GM20000 (cell line): ENCODE data around the gene RTRAF.
A peak's percentile ranks its signal among the peaks of the same experiment; 100 is the strongest.

ENCODE experiments used
- DNase-seq: peaks from one replicate; pipeline ENCODE4 v3.0.0; 2012; ENCODE audit warnings: low spot score
- TF ChIP-seq, protein P1 (sequence below): IDR thresholded peaks from 2 replicates; pipeline ENCODE4 v1.5.1; 2012; ENCODE audit warnings: mild to moderate bottlenecking, control low read depth; ENCODE audit errors: extremely low read depth, missing control alignments

The RTRAF gene

DNA sequence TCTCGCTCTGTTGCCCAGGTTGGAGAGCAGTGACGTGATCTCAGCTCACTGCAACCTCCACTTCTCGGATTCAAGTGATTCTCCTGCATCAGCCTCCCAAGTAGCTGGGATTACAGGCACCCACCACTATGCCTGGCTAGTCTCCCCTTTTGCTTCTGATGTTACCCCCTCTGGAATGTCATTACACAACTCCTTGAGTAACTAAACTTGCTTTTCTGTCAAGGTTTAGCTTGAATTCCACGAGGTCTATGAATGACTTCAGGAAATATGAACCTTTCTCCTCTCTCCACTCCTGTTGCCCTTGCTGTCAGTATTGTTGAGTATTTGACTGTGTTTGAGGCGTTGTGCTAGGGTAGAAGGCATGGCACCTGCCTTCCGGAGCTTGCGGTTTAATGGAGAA, 16.8 kb upstream of the RTRAF start:
- TF ChIP-seq, protein P1, sequence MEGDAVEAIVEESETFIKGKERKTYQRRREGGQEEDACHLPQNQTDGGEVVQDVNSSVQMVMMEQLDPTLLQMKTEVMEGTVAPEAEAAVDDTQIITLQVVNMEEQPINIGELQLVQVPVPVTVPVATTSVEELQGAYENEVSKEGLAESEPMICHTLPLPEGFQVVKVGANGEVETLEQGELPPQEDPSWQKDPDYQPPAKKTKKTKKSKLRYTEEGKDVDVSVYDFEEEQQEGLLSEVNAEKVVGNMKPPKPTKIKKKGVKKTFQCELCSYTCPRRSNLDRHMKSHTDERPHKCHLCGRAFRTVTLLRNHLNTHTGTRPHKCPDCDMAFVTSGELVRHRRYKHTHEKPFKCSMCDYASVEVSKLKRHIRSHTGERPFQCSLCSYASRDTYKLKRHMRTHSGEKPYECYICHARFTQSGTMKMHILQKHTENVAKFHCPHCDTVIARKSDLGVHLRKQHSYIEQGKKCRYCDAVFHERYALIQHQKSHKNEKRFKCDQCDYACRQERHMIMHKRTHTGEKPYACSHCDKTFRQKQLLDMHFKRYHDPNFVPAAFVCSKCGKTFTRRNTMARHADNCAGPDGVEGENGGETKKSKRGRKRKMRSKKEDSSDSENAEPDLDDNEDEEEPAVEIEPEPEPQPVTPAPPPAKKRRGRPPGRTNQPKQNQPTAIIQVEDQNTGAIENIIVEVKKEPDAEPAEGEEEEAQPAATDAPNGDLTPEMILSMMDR, result no peak
- no peak for DNase-seq

DNA sequence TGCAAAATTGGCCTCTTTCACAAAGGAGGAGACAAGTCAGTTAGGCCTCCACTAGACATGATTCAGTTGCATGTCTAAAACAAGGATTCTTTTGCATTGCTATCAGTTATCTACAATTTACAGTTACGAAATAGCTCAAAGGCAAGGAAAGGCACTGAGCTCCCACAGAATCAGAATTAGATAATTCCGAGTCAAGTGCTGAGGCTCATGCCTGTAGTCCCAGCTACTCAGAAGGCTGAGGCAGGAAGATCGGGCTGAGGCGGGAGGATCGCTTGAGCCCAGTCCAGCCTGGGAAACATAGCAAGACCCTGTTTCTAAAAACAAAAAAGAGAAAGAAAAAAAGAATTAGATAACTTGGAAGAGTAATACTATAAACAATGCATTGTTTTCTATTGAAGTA, 12.3 kb upstream of the RTRAF start:
- DNase-seq, result no peak
- TF ChIP-seq, protein P1, result no peak

DNA sequence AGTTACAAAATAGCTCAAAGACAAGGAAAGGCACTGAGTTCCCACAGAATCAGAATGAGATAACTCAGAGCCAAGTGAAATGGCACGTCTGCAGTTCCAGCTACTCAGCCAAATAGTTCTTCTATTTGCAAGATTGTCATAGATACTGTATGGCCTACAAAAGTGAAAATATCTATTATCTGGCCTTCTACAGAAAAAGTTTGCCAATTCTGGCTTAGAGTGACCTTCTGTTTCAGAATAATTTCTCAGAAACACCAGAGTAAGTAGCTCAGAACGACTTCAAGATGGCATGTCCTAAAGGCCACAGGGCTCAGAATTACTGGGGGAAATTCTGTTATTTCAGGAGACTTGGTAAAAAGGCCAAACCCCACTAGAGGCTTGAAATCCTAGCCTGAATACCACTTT, 10.7 kb upstream of the RTRAF start:
- DNase-seq, result no peak

DNA sequence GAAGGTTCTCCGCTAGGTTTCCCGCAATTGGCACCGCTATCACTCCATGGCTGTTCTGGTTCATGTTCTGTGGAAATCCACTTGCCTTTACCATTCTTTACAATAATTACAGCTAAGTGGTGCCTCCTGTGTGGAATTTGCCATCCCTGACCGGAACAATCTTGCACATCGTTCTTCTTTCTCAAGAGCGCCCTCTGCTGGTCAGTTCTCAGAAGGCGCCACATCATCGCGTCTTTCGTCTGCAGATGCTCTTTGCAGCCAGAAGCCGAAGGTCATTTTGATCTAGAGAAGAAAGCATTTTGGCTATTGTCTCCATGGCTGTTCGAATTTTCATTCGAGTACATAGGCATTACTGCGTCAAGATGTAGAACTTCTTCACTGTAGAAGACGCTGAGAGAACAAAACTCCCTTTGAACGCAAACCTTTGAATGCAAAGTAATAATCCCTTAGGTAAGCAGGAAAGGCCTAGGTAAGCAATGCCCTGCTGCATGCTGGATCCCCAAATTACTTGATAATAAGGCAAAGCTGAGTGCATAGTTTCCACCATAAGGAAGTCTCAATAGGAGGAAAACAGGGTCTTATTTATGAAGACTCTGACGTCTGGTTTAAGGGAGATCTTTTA, 10.1 kb upstream of the RTRAF start:
- TF ChIP-seq, protein P1, result peak; percentile 83
- DNase-seq, result peak; percentile 64

More for the DNA sequence above, 10.7 kb upstream of the RTRAF start:
- TF ChIP-seq, protein P1, result no peak

DNA sequence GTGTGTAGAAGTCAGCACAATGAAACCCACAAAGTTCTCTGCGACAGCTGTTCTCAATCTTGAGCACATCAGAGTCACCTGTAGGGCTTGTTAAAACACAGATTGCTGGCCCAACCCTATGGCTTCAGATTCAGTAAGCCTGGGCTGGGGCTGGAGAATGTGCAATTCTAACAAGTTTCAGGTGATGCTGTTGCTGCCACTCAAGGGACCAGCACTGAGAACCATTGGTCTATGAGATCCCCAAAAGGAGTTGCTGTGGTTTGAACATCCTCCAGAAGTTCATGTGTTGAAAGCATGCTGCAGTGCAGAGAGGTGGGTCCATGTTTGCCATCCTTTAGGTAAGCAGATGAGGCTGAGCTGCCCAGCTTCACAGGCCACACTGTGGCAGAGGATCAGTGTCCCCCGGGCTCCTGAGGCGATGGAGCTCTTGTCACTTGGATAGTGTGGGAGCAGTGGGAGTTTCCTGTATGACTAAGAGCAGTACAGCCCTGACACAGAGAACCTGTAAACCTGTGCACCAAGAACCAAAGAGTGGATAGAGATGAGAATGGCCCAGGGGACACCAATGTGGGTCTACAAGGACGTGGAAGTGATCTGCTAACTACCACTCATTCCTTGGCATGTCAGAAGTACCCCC, 8.0 kb upstream of the RTRAF start:
- DNase-seq, result peak; percentile 20
- TF ChIP-seq, protein P1, result no peak

DNA sequence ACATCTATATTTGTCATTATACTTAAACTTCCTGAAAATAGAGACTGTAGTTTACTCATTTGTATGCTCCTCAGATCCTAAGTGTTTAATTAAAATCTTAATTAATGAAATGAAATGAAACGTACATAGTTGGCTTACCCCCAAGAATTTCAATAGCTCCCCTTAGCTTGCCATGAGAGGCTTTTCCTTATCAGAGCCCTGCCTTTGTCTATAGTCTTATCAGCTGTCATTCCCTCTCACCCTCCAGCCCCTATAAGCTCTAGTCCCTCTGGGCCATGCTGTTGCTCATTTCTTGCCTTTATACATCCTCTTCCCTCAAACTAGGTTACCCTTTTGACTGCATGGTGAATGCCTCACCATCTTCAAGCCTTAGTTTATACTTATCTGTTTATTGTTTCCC, 1.1 kb upstream of the RTRAF start:
- peak; percentile 11 for DNase-seq
- TF ChIP-seq, protein P1, result no peak

DNA sequence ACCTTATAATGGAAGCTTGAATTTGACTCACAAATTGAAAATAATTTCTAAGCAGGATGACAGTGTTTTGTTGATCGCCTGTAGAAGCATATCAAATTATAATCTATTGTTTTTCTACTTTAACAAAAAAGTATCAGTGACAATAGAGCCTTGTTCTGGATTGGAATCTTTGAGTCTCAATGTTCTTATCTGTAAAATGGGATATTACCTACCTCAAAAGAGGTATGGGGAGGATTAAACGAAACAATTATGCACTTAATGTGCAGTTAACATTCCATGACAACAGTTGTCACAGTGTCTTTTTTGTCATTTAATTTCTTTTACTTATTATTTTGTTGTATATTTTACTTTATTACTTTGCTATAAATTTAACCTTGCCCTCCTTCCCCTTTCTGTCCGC, 1.1 kb downstream of the RTRAF start:
- DNase-seq, result no peak
- TF ChIP-seq, protein P1, result no peak
